GM12878 (cell line): ENCODE measurements around the gene CHN2. TPM values are rescaled to one million over a fixed set of nuclear protein-coding genes. Genes with fewer than 3 reads are reported as not detected.

Experiments used
- ATAC-seq: fragments of 200-7000 bp; cut with Tn5 transposase; 3 replicates; pipeline ENCODE4 v1.9.1; 2020; ENCODE audit warnings: mild to moderate bottlenecking, moderate library complexity
- BruUV-seq: library from RNA; stranded (reverse); fragments of 400-500 nt; replicated peaks from 2 replicates; lab custom pipeline; 2021; lab: Mats Ljungman, UMichigan
- CTCF ChIA-PET: fragments of 300-600 bp; sonication (Branson Sonifier 250); formaldehyde crosslinking; extraction: SDS; loops from one replicate; lab custom pipeline; 2021; ENCODE audit warnings: inconsistent platforms; lab: Yijun Ruan, JAX
- POLR2A ChIA-PET: fragments of 350-600 bp; formaldehyde crosslinking; extraction: SDS; loops from one replicate; lab custom pipeline; 2021; ENCODE audit warnings: inconsistent platforms; lab: Charles Lee
- RAD21 ChIA-PET: fragments of 300-600 bp; sonication (Branson Sonifier 250); formaldehyde crosslinking; loops from one replicate; lab custom pipeline; 2023; ENCODE audit warnings: antibody characterized with exemption; ENCODE audit not compliant: unreplicated experiment; lab: Charles Lee
- SMC1A ChIA-PET: fragments of 300-600 bp; sonication (Branson Sonifier 250); formaldehyde crosslinking; loops from one replicate; lab custom pipeline; 2023; ENCODE audit not compliant: unreplicated experiment, uncharacterized antibody; lab: Charles Lee
- DNase-seq: peaks from one replicate; pipeline ENCODE4 v3.0.0-alpha.2; 2011; ENCODE audit warnings: low read depth, low spot score
- FAIRE-seq: peaks from 3 replicates; lab custom pipeline; 2011; peaks lifted over from hg19 to GRCh38; lab: Jason Lieb, UNC
- H2AFZ ChIP-seq: 2 replicates; pipeline ENCODE4 v1.6.0; 2011; ENCODE audit warnings: low read depth, low read length, control low read depth; ENCODE audit not compliant: control insufficient read depth
- H3K27ac ChIP-seq: 2 replicates; pipeline ENCODE4 v1.5.1; 2011; ENCODE audit warnings: control low read depth; ENCODE audit not compliant: control insufficient read depth, insufficient read depth
- H3K27me3 ChIP-seq, 2 experiments: replicated peaks in 1 of 2; 2 replicates each; pipeline versions ENCODE4 v1.6.0 to v1.6.1; 2011; ENCODE audit warnings: low read length in 1 of 2; ENCODE audit not compliant: control insufficient read depth in 2 of 2, insufficient read depth in 2 of 2
- H3K36me3 ChIP-seq, 2 experiments: 2 replicates each; pipeline ENCODE4 v1.5.1; 2011; ENCODE audit warnings: low read length in 1 of 2; ENCODE audit not compliant: control insufficient read depth in 2 of 2, insufficient read depth in 2 of 2
- H3K4me1 ChIP-seq: 2 replicates; pipeline ENCODE4 v1.6.1; 2011; ENCODE audit warnings: mild to moderate bottlenecking, low read length, moderate library complexity, mixed read lengths; ENCODE audit not compliant: control insufficient read depth, insufficient read depth
- H3K4me2 ChIP-seq: 2 replicates; pipeline ENCODE4 v1.6.0; 2011; ENCODE audit warnings: control low read depth; ENCODE audit not compliant: control insufficient read depth, insufficient read depth
- H3K4me3 ChIP-seq: fragments of 200-600 bp; sonication (generic); 2 replicates; pipeline ENCODE4 v1.5.1; 2016
- H3K79me2 ChIP-seq: 2 replicates; pipeline ENCODE4 v1.6.0; 2011; ENCODE audit warnings: low read length; ENCODE audit not compliant: control insufficient read depth, insufficient read depth
- H3K9ac ChIP-seq: 2 replicates; pipeline ENCODE4 v1.8.0; 2011; ENCODE audit warnings: low read length, control low read depth, mixed read lengths; ENCODE audit not compliant: control insufficient read depth, insufficient read depth
- H3K9me3 ChIP-seq: replicated peaks from 3 replicates; pipeline ENCODE4 v1.5.1; 2011; ENCODE audit warnings: mild to moderate bottlenecking, low read length; ENCODE audit not compliant: control insufficient read depth, insufficient read depth
- H4K20me1 ChIP-seq: 2 replicates; pipeline ENCODE4 v1.6.0; 2011; ENCODE audit not compliant: control insufficient read depth, insufficient read depth
- BHLHE40 ChIP-seq, 2 experiments: fragments of 450-650 bp in 1 of 2; IDR thresholded peaks; 2 replicates each; pipeline ENCODE4 v1.6.1; 2011 to 2017; ENCODE audit warnings: low read depth in 2 of 2, borderline replicate concordance in 1 of 2, improper control_type of control experiment in 1 of 2, low read length in 1 of 2, mild to moderate bottlenecking in 1 of 2
- CEBPB ChIP-seq, 2 experiments: fragments of 150-350 bp in 1 of 2; IDR thresholded peaks; 2 replicates each; pipeline ENCODE4 v1.6.1; 2012 to 2014; ENCODE audit warnings: low read depth in 2 of 2, low read length in 2 of 2, borderline replicate concordance in 1 of 2, inconsistent platforms in 1 of 2
- POLR2AphosphoS2 ChIP-seq: IDR thresholded peaks from 2 replicates; pipeline ENCODE4 v1.6.1; 2011; ENCODE audit warnings: low read depth, mild to moderate bottlenecking, low read length, improper control_type of control experiment, moderate library complexity
- SMAD5 ChIP-seq: IDR thresholded peaks from 2 replicates; pipeline ENCODE4 v1.6.1; 2016; ENCODE audit warnings: antibody characterized with exemption, low read depth
- WGBS: methylation state at CpG from one replicate; pipeline ENCODE4 v1.1.6; 2016; ENCODE audit warnings: low lambda C conversion rate; ENCODE audit not compliant: insufficient replicate concordance, insufficient coverage; ENCODE audit errors: missing lambda C conversion rate; 5-methylcytosine and 5-hydroxymethylcytosine counted together
- in situ Hi-C: fragments of 300-500 bp; cut with MboI; formaldehyde crosslinking; loops from 9 replicates; pipeline ENCODE4 v1.14.3; 2018; ENCODE audit warnings: mixed read lengths
- intact Hi-C: fragments of 100-400 bp; cut with micrococcal nuclease; formaldehyde crosslinking; loops from one replicate; pipeline ENCODE4 v1.14.2; 2022; ENCODE audit not compliant: unreplicated experiment
- polyA plus RNA-seq, 11 experiments: library from polyadenylated mRNA; depleted of rRNA in 4 of 11; unstranded in 6 of 11; stranded (reverse) in 5 of 11; fragments of >200 nt; fragmentation: Nextera tagmentation in 4 of 11; fragmentation: Illumina TruSeq in 1 of 11; extraction: Ambion mirVana in 4 of 11; extraction: Trizol in 1 of 11; gene quantifications; 1 replicate in 1 of 11; 2 replicates in 10 of 11; pipeline versions ENCODE4 v1.2.1 to v1.2.3, GENCODE V29; 2011 to 2016; ENCODE audit warnings: inconsistent platforms in 2 of 11, missing spikeins in 2 of 11, low read depth in 1 of 11
- total RNA-seq, 4 experiments: library from RNA; depleted of rRNA in 3 of 4; stranded (reverse); fragments of >200 nt in 3 of 4; fragmentation: Illumina TruSeq in 1 of 4; extraction: Trizol in 1 of 4; gene quantifications; 2 replicates each; pipeline versions ENCODE4 v1.2.1 to v1.2.3, GENCODE V29; 2013 to 2021
- TF ChIP-seq, protein P1 (sequence below): fragments of 450-650 bp; IDR thresholded peaks from 2 replicates; pipeline ENCODE4 v1.6.1; 2017; ENCODE audit warnings: borderline replicate concordance
- TF ChIP-seq, protein P2 (sequence below): fragments of 450-650 bp; IDR thresholded peaks from 2 replicates; pipeline ENCODE4 v1.6.1; 2018; ENCODE audit warnings: borderline replicate concordance, mild to moderate bottlenecking; ENCODE audit not compliant: partially characterized antibody
- TF ChIP-seq, protein P3 (sequence below), 3 experiments: IDR thresholded peaks in 2 of 3; conservative IDR thresholded peaks in 1 of 3; 2 replicates each; pipeline ENCODE4 v1.5.1; 2011; ENCODE audit warnings: low read depth in 3 of 3, low read length in 3 of 3, mild to moderate bottlenecking in 3 of 3, control low read depth in 2 of 3, moderate library complexity in 2 of 3, inconsistent platforms in 1 of 3, mixed read lengths in 1 of 3; ENCODE audit not compliant: control insufficient read depth in 2 of 3, insufficient read depth in 1 of 3; ENCODE audit errors: extremely low read depth in 1 of 3
- TF ChIP-seq, protein P4 (sequence below): fragments of 450-650 bp; IDR thresholded peaks from 2 replicates; pipeline ENCODE4 v1.6.1; 2017; ENCODE audit warnings: mild to moderate bottlenecking, low read depth, inconsistent platforms; ENCODE audit not compliant: poor library complexity, severe bottlenecking

CHN2 gene
- total and polyA plus RNA-seq, 10 of the 15 experiments (the other 5 are each of a cell fraction or from before 2014, with no cell fraction given): 0.11 to 3.8 (median 0.37) TPM; not detected in 2

DNA sequence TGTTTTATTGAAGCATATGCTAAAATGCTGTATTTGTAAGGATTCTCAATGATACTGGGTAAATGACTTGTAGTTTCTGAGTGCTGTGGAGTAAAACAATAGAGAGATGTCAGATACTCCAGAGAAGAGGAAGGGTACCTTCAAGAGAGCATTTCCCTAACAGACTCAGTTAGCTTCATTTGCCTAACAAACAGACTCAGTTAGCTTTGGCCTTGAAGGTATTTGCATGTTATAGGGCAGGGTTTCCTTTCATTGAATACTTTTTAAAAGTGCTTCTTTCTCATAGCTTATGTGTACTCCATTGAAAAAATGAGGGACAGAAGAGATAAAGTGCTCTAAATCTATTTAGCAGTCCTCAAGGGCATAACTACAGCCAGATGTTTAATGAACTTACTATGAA lies 101.8 kb downstream of the CHN2 start (continued):
- TF ChIP-seq CEBPB (IDR thresholded peaks at IDR 0.05; ENCODE audit: borderline replicate concordance in 1 of 2, low read depth in 2 of 2, low read length in 2 of 2) (no peak), SMAD5 (no peak), BHLHE40 (IDR thresholded peaks at IDR 0.05; ENCODE audit: borderline replicate concordance in 1 of 2, low read depth in 2 of 2, low read length in 1 of 2) (no peak), POLR2AphosphoS2 (no peak)
- TF ChIP-seq, protein P1, sequence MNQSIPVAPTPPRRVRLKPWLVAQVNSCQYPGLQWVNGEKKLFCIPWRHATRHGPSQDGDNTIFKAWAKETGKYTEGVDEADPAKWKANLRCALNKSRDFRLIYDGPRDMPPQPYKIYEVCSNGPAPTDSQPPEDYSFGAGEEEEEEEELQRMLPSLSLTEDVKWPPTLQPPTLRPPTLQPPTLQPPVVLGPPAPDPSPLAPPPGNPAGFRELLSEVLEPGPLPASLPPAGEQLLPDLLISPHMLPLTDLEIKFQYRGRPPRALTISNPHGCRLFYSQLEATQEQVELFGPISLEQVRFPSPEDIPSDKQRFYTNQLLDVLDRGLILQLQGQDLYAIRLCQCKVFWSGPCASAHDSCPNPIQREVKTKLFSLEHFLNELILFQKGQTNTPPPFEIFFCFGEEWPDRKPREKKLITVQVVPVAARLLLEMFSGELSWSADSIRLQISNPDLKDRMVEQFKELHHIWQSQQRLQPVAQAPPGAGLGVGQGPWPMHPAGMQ: no peak
- TF ChIP-seq, protein P2, sequence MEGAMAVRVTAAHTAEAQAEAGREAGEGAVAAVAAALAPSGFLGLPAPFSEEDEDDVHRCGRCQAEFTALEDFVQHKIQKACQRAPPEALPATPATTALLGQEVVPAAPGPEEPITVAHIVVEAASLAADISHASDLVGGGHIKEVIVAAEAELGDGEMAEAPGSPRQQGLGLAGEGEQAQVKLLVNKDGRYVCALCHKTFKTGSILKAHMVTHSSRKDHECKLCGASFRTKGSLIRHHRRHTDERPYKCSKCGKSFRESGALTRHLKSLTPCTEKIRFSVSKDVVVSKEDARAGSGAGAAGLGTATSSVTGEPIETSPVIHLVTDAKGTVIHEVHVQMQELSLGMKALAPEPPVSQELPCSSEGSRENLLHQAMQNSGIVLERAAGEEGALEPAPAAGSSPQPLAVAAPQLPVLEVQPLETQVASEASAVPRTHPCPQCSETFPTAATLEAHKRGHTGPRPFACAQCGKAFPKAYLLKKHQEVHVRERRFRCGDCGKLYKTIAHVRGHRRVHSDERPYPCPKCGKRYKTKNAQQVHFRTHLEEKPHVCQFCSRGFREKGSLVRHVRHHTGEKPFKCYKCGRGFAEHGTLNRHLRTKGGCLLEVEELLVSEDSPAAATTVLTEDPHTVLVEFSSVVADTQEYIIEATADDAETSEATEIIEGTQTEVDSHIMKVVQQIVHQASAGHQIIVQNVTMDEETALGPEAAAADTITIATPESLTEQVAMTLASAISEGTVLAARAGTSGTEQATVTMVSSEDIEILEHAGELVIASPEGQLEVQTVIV: no peak

DNA sequence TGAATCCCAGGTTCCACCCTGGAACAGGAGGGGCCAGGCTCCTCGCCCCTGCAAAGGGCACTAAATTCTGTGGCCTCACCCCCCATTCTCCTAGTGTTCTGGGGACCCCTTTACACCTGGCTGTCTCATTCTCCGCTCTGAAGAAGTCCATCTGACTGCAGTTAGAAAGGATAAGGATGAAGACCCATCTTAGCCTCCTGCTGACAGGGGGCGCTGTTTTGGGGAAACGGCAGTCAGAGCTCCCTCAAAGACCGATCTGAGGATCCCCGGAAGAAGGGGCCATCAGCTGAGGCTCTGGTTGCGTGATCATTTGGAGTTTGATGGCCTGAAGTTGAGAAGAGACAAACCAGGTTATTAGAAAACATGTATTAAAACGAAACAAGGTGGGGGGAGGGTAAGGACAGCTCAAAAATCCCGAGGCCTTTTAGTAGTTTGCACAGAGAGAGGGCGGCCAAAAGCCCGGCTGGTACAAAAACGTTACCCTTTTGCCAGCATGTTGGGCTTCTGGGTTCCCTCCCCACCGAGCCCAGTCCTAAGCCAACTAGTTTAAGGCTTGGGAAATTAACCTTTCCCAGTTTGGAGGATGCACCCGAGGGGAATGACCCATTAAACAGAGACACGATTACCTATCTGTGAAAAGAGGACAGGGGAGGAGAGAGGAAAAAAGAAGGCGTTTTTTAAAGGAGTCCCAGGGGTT lies 102.8 kb downstream of the CHN2 start:
- in situ Hi-C loops: no loop called here
- Histone ChIP-seq H3K4me1 (no peaks in the 10 kb centered on the region), H3K9ac (no peak overlapping the region), H3K36me3 (no peaks in the 10 kb centered on the region), H2AFZ (no peak overlapping the region), H3K4me3 (no peak overlapping the region), H3K27ac (no peak overlapping the region), H3K79me2 (no peaks in the 10 kb centered on the region)
- no TSS peak for BruUV-seq
- intact Hi-C loops: no loop called here
- POLR2A ChIA-PET: no interaction called here
- SMC1A ChIA-PET: interaction anchor here (1.3 kb wide), 1 partner anchor 29 kb away, joined by 3 read pairs; no protein-coding TSS in a partner anchor
- DNase-seq: no peak
- ATAC-seq: peak; percentile 42; the same call in 2 of the 3 replicates
- RAD21 ChIA-PET: no interaction called here
- TF ChIP-seq, protein P3, sequence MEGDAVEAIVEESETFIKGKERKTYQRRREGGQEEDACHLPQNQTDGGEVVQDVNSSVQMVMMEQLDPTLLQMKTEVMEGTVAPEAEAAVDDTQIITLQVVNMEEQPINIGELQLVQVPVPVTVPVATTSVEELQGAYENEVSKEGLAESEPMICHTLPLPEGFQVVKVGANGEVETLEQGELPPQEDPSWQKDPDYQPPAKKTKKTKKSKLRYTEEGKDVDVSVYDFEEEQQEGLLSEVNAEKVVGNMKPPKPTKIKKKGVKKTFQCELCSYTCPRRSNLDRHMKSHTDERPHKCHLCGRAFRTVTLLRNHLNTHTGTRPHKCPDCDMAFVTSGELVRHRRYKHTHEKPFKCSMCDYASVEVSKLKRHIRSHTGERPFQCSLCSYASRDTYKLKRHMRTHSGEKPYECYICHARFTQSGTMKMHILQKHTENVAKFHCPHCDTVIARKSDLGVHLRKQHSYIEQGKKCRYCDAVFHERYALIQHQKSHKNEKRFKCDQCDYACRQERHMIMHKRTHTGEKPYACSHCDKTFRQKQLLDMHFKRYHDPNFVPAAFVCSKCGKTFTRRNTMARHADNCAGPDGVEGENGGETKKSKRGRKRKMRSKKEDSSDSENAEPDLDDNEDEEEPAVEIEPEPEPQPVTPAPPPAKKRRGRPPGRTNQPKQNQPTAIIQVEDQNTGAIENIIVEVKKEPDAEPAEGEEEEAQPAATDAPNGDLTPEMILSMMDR (IDR thresholded peaks at IDR 0.05 in 2 of 3, conservative IDR thresholded peaks at IDR 0.05 in 1 of 3; ENCODE audit: control insufficient read depth in 2 of 3, extremely low read depth in 1 of 3, insufficient read depth in 1 of 3, low read depth in 3 of 3, low read length in 3 of 3): peak in 2 of 3 experiments; percentile 20 to 22; a peak in 2 of 6 replicates
- TF ChIP-seq, protein P4, sequence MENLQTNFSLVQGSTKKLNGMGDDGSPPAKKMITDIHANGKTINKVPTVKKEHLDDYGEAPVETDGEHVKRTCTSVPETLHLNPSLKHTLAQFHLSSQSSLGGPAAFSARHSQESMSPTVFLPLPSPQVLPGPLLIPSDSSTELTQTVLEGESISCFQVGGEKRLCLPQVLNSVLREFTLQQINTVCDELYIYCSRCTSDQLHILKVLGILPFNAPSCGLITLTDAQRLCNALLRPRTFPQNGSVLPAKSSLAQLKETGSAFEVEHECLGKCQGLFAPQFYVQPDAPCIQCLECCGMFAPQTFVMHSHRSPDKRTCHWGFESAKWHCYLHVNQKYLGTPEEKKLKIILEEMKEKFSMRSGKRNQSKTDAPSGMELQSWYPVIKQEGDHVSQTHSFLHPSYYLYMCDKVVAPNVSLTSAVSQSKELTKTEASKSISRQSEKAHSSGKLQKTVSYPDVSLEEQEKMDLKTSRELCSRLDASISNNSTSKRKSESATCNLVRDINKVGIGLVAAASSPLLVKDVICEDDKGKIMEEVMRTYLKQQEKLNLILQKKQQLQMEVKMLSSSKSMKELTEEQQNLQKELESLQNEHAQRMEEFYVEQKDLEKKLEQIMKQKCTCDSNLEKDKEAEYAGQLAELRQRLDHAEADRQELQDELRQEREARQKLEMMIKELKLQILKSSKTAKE: no peak
- TF ChIP-seq, all 136 proteins: peak for 1
- FAIRE-seq: no peak
- CTCF ChIA-PET: interaction anchor here (0.7 to 2.0 kb wide), 5 partner anchors 9 to 113 kb away, joined by 3 to 4 read pairs (median 4); no protein-coding TSS in a partner anchor
- Histone ChIP-seq H3K9me3 (no peaks in the 10 kb centered on the region), H4K20me1 (no peaks in the 10 kb centered on the region), H3K4me2 (no peak overlapping the region), H3K27me3 (no peaks in the 10 kb centered on the region; a peak in 2 of 4 replicates)
- WGBS: 33% methylated on average over 16 of the region's 16 CpGs
